ENCODE measurements around the gene NKIRAS1. TPM values are rescaled to one million over a fixed set of nuclear protein-coding genes. Genes with fewer than 3 reads are reported as not detected.

The NKIRAS1 gene
- total RNA-seq, 4 donors from 2014 or later: 17.5 to 22.2 (median 19.7) TPM

- TF ChIP-seq, protein P1, sequence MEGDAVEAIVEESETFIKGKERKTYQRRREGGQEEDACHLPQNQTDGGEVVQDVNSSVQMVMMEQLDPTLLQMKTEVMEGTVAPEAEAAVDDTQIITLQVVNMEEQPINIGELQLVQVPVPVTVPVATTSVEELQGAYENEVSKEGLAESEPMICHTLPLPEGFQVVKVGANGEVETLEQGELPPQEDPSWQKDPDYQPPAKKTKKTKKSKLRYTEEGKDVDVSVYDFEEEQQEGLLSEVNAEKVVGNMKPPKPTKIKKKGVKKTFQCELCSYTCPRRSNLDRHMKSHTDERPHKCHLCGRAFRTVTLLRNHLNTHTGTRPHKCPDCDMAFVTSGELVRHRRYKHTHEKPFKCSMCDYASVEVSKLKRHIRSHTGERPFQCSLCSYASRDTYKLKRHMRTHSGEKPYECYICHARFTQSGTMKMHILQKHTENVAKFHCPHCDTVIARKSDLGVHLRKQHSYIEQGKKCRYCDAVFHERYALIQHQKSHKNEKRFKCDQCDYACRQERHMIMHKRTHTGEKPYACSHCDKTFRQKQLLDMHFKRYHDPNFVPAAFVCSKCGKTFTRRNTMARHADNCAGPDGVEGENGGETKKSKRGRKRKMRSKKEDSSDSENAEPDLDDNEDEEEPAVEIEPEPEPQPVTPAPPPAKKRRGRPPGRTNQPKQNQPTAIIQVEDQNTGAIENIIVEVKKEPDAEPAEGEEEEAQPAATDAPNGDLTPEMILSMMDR (IDR thresholded peaks at IDR 0.05): no peak
- no peak for TF ChIP-seq POLR2A (IDR thresholded peaks at IDR 0.05)
- DNase-seq: no peak
- intact Hi-C loops (cut with DNase I): no loop called here
- peaks cover 5 to 13% of the 10 kb centered on the region in 2 donors for H3K4me1 ChIP-seq
- no peaks in the 10 kb centered on the region for H3K9me3 ChIP-seq
- no peaks in the 10 kb centered on the region for H3K36me3 ChIP-seq
- H3K27ac ChIP-seq: no peak overlapping the region
- no peaks in the 10 kb centered on the region for H3K27me3 ChIP-seq
- WGBS, 2 donors: 96 to 99% methylated on average over 3 of the region's 3 CpGs
- H3K4me3 ChIP-seq (replicated peaks in 1 of 3): no peak overlapping the region
Measured at GRCh38 chr3:23843869-23844268, 72.9 kb downstream of the NKIRAS1 start.

Other genes starting within 250 kb of the NKIRAS1 start
- gene UBE2E1, start 111.0 kb downstream of the NKIRAS1 start, total RNA-seq: 10 to 100 TPM; 61.6 to 88.4 (median 79.6) TPM
- 1,000 to 10,000 TPM; 1,700 to 2,512 (median 2,310) TPM for gene RPL15, start 142 bp upstream of the NKIRAS1 start, total RNA-seq
- 100 to 1,000 TPM in 1 of 4 donors, 10 to 100 TPM in 3; 44.2 to 108 (median 68.1) TPM for gene NR1D2, start 28.3 kb upstream of the NKIRAS1 start, total RNA-seq

Measured in thyroid gland (tissue), 4 donors.